Ovary (tissue), 3 donors: ENCODE results near the gene FAM83C.
A peak's percentile ranks its signal among the peaks of the same experiment; 100 is the strongest.

Experiments used
- POLR2A ChIP-seq: fragments of 450-650 bp; IDR thresholded peaks from one replicate; pipeline ENCODE4 v1.6.1; 2017; ENCODE audit warnings: antibody characterized with exemption, mild to moderate bottlenecking, moderate library complexity
- TF ChIP-seq, protein P1 (sequence below), 3 donors: fragments of 450-650 bp in 2 of 3; fragments of 200-600 bp in 1 of 3; IDR thresholded peaks; one replicate each; pipeline versions ENCODE4 v1.5.1 to v1.8.0; 2016 to 2022; ENCODE audit warnings: antibody characterized with exemption in 3 of 3, mild to moderate bottlenecking in 1 of 3
- donor health status: DM: no; HTN: no; CAD: no.

DNA sequence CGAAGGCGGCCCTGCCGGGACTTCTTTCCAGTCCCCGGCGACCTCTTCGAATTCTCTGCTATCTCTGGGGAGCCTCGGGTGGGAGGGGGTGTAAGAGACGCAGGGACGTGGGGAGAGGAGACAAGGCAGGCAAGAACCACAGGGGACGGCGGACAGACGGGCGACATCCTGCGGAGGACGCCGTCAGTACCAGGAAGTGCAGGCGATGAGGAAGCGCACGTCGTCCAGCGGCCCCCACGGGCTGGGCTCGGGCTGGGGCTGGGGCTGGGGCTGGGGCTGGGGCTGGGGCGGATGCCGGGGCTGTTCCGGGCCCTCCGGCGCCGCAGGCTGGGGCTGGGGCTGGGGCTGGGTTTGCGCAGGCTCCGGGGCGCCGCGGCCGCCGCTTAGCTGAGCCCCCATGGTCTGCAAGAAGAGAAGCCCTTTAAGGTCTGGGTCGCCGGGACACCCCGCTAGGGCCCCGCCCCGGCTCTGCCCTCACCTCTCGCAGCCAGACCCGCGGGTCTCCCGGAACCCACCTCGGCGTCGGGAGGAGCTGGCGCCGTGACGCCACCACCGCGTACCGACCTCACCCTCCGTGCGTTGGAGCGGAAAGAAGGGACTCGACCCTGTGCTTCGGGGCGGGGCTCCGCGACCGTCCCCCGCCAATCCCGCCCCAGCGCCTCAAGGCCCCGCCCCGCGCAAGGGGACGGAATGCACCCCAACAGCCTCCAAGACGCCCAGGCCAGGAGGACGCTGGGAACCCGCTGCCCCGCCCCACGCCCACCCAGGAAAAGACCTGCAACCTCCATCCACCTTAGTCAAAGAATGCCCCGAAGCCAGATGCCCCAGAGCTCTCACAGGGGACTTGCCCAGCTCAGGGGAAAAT lies 14.5 kb downstream of the FAM83C start, which contains the start of gene MMP24OS:
- TF ChIP-seq, protein P1, sequence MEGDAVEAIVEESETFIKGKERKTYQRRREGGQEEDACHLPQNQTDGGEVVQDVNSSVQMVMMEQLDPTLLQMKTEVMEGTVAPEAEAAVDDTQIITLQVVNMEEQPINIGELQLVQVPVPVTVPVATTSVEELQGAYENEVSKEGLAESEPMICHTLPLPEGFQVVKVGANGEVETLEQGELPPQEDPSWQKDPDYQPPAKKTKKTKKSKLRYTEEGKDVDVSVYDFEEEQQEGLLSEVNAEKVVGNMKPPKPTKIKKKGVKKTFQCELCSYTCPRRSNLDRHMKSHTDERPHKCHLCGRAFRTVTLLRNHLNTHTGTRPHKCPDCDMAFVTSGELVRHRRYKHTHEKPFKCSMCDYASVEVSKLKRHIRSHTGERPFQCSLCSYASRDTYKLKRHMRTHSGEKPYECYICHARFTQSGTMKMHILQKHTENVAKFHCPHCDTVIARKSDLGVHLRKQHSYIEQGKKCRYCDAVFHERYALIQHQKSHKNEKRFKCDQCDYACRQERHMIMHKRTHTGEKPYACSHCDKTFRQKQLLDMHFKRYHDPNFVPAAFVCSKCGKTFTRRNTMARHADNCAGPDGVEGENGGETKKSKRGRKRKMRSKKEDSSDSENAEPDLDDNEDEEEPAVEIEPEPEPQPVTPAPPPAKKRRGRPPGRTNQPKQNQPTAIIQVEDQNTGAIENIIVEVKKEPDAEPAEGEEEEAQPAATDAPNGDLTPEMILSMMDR (IDR thresholded peaks at IDR 0.05): peak in 1 of 3 donors; percentile 3
- peak; percentile 91 for TF ChIP-seq POLR2A
